ENCODE measurements around the gene OR5AP2.
"Not testable (repeated sequence)": the region's sequence is repeated elsewhere in the genome, so short reads cannot be mapped to it uniquely, and the experiment has no call there.

GRCh38 chr11:56691179-56691578 is 48.9 kb upstream of the OR5AP2 start:
- TF ChIP-seq POLR2A, CTCF (IDR thresholded peaks at IDR 0.05): not testable (repeated sequence)
